B cell (primary cell): ENCODE results near the gene ATG7.

Source experiments
- CTCF ChIP-seq: fragments of 200-600 bp; IDR thresholded peaks from one replicate; pipeline ENCODE4 v1.8.0; 2022; ENCODE audit warnings: antibody characterized with exemption, mild to moderate bottlenecking
- EZH2 ChIP-seq: IDR thresholded peaks from 2 replicates; pipeline ENCODE4 v1.6.1; 2012; ENCODE audit warnings: borderline replicate concordance, low read depth, mild to moderate bottlenecking, moderate library complexity, low read length; ENCODE audit not compliant: insufficient read depth, poor library complexity, severe bottlenecking

DNA sequence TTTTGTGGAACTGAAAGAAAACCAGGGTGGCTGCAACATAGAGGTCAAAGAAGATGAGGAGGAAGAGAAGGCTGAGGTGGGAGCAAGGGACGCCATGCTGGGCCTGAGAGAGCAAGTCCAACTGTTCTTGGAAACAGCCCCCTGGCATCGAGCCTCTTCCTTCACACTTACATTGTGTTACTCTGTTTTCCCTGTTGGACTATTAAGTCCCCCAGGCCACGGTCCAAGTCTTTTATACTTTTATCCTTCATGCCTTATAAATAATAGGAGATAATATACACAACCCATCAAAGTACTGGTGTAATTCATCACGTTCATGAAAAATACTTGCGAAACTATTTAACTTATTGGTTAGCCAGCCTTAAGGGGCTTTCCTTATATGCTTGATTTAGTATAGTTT lies 79.3 kb downstream of the ATG7 start:
- TF ChIP-seq CTCF: no peak
- TF ChIP-seq EZH2: no peak
